HG03135 (cell line): ENCODE measurements around the gene NISCH.

Source experiments
- ATAC-seq: cut with Tn5 transposase; IDR thresholded peaks from one replicate; pipeline ENCODE4 v1.9.1; 2021; ENCODE audit warnings: mild to moderate bottlenecking, moderate library complexity; ENCODE audit not compliant: unreplicated experiment

NISCH gene

GRCh38 chr3:52536112-52536368 is 80.6 kb downstream of the NISCH start:
- no peak for ATAC-seq

GRCh38 chr3:52536369-52537164 is 81.2 kb downstream of the NISCH start, which contains the start of gene UQCC5:
Gene UQCC5 (plus strand): TSS chr3:52536605. CDS start chr3:52536756, 151 bp downstream.
- ATAC-seq: peak; percentile 79

DNA sequence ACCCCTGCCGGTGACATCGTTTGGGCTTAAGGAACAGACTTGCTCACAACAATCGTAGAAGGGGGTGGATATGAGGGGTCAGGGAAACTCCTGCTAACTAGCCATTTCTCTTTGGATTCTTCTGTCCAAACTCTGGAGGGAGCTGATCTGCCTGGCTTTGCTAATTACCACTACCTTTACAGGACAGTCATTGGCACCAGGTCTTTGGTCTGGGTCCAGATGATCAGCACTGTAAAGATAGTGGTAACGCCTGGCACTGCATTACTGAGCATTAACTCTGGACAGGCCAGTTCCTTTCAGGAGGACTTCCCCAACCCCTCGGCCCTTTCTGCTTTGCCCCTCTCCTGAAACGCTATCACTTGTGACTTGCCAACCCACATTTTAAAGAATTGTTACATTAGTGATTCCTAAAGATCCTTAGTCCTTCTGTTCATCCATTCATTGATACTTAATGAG is 81.8 kb downstream of the NISCH start:
- ATAC-seq: no peak

DNA sequence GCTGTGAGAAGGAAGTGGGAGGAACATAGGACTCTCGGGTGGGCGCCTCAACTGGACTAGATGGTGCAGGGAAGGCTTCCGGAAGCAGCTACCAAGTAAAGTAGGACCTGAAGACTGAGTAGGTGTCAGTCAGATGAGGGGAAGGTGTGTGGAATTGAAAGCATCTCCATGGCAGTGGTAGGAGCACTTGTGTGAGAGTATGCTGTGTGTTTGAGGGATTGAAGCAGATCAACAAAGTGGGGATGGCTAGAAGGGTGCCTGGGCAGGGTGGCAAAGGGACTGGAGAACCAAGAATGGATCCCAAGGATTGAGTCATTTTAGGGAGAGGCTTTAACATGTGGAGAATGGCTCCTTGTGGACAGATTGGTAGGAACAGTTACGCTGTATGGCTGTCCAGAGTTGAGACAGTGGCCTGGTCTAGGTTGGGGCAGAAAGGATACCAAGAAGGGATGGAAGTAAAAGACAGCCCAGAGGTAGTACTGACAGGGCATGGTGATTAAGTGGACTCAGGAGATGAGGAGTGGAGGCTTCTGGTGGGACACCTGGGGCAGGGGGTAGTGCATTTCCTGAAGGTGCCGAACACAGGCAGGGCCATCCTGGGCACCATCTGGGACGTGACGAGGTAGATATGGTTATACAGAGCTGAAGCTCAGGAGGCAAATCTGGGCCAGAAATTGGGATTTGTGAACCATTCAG is 82.5 kb downstream of the NISCH start:
- no peak for ATAC-seq

GRCh38 chr3:52539010-52539653 is 83.7 kb downstream of the NISCH start:
- ATAC-seq: no peak

DNA sequence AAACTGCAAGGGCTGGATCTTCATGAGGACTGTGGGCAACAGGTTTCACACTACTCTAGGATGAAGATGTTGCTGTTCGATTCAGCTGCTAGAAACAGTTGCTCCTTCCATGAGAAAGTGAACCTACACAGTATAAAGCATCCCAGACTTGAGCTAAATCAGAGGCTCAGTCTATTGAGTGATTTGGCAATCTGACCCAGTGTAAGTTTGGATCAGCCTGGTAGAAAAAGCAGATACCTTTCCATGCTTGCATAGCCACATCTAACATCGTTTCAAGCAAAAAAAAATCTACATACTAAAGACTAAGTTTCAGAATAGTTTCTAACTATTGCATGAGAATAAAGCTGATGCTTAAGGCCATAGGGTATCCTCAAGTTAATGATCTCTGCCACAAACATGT is 85.6 kb downstream of the NISCH start:
- ATAC-seq: no peak
